Left ventricle myocardium inferior (tissue), 1 donor: Measurements from ENCODE around the gene MACROD2. TPM values are rescaled to one million over a fixed set of nuclear protein-coding genes. Genes with fewer than 3 reads are reported as not detected.
"Not testable (repeated sequence)": the region's sequence is repeated elsewhere in the genome, so short reads cannot be mapped to it uniquely, and the experiment has no call there.

Experiments used
- DNase-seq: peaks from one replicate; pipeline ENCODE4 v3.0.0-alpha.2; 2020
- H3K27ac ChIP-seq: fragments of 200-600 bp; replicated peaks from 2 replicates; pipeline ENCODE4 v1.8.0; 2021
- H3K27me3 ChIP-seq: fragments of 200-600 bp; 2 replicates; pipeline ENCODE4 v1.8.0; 2021; ENCODE audit warnings: low read depth
- H3K36me3 ChIP-seq: fragments of 200-600 bp; 2 replicates; pipeline ENCODE4 v1.8.0; 2021
- H3K4me1 ChIP-seq: fragments of 200-600 bp; 2 replicates; pipeline ENCODE4 v1.8.0; 2021
- H3K4me3 ChIP-seq: fragments of 200-600 bp; 2 replicates; pipeline ENCODE4 v1.8.0; 2021; ENCODE audit warnings: mild to moderate bottlenecking, moderate library complexity
- H3K9me3 ChIP-seq: fragments of 200-600 bp; replicated peaks from 2 replicates; pipeline ENCODE4 v1.8.0; 2021
- intact Hi-C: fragments of 100-400 bp; cut with micrococcal nuclease; formaldehyde crosslinking; loops from one replicate; pipeline ENCODE4 v1.11.0; 2022
- total RNA-seq: library from RNA; stranded (reverse); fragmentation: NEBNext Ultra II Directional; extraction: Animal tissue kit (Norgen Biotek cat#: 25700); gene quantifications from one replicate; pipeline ENCODE4 v1.2.1, GENCODE V29; 2021
- TF ChIP-seq, protein P1 (sequence below): fragments of 200-600 bp; IDR thresholded peaks from 2 replicates; pipeline ENCODE4 v1.8.0; 2021; ENCODE audit warnings: antibody characterized with exemption, mild to moderate bottlenecking, borderline replicate concordance
- donor health status: DM: no; HTN: yes; CAD: no; lungs with severe emphysema.

The MACROD2 gene
- total RNA-seq, 1 donor from 2014 or later = 3.6 TPM

DNA sequence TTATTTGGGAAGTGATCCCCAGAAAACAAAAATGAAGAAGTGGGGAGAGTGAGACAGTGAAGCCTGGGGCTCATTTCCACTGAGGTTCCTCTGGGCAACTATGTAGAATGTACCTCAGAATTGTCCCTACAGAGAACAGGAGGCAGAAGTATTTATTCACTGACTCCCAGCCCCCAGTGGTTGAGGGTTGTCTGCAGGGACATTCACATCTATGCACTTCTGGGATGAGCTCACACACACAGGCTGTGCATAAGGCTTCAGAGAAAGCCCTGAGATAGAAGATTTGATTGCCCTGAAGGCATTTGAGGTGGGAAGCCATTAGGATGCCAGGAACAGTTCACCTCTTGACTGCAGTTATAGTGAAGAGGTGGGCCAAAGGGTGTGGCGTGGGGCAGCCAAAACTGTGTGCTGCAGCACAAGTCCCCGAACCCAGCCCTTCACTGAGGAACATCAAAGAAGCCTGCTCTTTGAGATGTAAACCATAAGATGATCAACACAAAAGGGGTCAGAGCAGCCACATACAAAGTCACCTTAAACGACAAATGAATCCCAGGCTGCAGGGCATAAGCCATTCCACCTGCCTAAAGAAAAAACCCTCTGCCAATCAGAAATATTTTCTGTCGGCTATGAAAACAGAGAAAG is 1195.9 kb downstream of the MACROD2 start:
- Histone ChIP-seq H3K4me3 (no peak overlapping the region), H3K36me3 (no peaks in the 10 kb centered on the region), H3K27ac (no peak overlapping the region), H3K4me1 (no peaks in the 10 kb centered on the region), H3K9me3 (no peaks in the 10 kb centered on the region), H3K27me3 (no peaks in the 10 kb centered on the region)
- TF ChIP-seq, protein P1, sequence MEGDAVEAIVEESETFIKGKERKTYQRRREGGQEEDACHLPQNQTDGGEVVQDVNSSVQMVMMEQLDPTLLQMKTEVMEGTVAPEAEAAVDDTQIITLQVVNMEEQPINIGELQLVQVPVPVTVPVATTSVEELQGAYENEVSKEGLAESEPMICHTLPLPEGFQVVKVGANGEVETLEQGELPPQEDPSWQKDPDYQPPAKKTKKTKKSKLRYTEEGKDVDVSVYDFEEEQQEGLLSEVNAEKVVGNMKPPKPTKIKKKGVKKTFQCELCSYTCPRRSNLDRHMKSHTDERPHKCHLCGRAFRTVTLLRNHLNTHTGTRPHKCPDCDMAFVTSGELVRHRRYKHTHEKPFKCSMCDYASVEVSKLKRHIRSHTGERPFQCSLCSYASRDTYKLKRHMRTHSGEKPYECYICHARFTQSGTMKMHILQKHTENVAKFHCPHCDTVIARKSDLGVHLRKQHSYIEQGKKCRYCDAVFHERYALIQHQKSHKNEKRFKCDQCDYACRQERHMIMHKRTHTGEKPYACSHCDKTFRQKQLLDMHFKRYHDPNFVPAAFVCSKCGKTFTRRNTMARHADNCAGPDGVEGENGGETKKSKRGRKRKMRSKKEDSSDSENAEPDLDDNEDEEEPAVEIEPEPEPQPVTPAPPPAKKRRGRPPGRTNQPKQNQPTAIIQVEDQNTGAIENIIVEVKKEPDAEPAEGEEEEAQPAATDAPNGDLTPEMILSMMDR = no peak
- no peak for DNase-seq
- intact Hi-C loops = no loop called here

DNA sequence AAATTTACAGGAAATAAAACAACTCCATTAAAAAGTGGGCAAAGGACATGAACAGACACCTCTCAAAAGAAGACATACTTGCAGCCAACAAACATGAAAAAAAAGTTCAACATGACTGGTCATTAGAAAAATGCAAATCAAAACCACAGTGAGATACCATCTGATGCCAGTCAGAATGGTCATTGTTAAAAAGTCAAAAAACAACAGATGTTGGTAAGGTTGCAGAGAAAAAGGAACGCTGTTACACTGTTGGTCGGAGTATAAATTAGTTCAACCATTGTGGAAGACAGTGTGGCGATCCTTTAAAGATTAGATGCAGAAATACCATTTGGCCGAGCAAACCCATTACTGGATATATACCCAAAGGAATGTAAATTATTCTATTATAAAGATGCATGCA is 1200.1 kb downstream of the MACROD2 start:
- no peak overlapping the region for H3K27ac ChIP-seq
- no peaks in the 10 kb centered on the region for H3K9me3 ChIP-seq
- intact Hi-C loops = no loop called here
- H3K4me1 ChIP-seq = no peaks in the 10 kb centered on the region
- no peaks in the 10 kb centered on the region for H3K27me3 ChIP-seq
- no peak for DNase-seq
- H3K36me3 ChIP-seq = no peaks in the 10 kb centered on the region
- TF ChIP-seq, protein P1 = no peak
- H3K4me3 ChIP-seq = no peak overlapping the region

DNA sequence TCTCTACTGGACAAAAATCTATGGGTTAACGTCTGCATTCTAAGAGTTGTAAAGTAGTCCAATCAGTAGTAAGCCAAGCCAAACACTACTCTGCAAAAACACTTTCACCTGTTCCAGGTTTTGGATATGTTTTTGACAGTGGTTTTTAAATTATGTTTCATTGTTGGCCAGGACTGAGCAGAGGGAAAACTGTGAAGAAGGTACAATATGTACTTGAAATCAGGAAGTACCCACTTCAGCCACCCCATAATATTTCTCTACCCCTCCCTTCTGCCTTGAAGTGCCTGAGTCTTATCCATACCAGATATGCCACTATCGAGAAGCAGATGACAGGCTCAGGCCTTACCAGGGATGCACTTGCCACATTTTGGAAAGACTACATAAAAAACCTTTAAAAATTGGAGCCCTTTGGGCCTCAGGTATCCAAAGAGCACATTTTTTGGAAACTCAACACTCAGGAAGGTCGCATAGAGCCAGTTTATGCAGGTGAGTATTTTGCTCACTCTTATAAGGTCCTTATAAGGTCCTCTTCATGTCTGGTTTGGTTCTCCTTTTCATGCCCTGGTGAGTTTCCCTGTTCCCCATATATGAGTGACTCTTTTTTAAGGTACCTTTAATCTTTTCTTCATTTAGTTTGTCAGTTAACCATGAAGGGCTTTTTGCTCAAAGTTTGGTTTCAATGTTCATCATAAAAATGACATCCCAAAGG is 1201.4 kb downstream of the MACROD2 start:
- Histone ChIP-seq H3K27me3 (no peaks in the 10 kb centered on the region), H3K27ac (no peak overlapping the region), H3K9me3 (no peaks in the 10 kb centered on the region), H3K36me3 (no peaks in the 10 kb centered on the region), H3K4me3 (no peak overlapping the region), H3K4me1 (no peaks in the 10 kb centered on the region)
- DNase-seq = no peak
- TF ChIP-seq, protein P1 = no peak
- intact Hi-C loops = no loop called here

DNA sequence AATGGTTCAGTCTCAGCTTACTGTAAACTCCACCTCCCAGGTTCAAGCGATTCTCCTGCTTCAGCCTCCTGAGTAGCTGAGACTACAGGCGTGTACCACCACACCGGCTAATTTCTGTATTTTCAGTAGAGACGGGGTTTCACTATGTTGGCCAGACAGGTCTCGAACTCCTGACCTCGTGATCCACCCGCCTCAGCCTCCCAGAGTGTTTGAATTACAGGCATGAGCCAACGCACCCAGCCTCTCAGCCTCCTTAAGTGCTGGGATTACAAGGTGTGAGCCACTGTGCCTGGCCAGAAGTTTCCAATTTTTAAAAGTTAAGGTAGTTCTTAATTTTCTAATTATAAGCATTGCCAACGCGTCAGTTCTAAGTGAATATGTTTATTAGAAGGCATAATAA is 1202.7 kb downstream of the MACROD2 start:
- intact Hi-C loops, H3K27me3 ChIP-seq, H3K36me3 ChIP-seq, DNase-seq, H3K4me1 ChIP-seq, H3K27ac ChIP-seq, H3K9me3 ChIP-seq, H3K4me3 ChIP-seq: not testable (repeated sequence)

DNA sequence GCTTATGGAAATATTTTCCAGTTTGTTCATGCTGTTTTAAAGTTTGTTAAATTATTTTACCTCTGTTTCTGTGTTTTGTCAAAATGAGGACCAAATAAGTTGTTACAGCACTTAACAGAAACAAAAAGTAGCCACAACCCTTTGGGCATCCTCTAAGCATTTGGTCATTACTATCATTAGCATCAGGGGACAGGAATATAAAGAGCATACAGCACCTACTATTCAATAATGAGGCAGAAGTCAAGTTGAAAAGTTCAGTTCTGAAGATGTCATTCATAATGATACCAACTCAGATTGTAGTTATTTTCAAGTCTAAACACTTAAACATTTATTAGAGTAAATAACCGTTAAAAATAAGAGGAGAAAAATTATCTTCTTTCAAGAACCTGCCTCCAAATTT is 1204.4 kb downstream of the MACROD2 start:
- no peak for DNase-seq
- H3K36me3 ChIP-seq = no peaks in the 10 kb centered on the region
- H3K27ac ChIP-seq = no peak overlapping the region
- no peaks in the 10 kb centered on the region for H3K4me1 ChIP-seq
- H3K4me3 ChIP-seq = no peak overlapping the region
- H3K27me3 ChIP-seq = no peaks in the 10 kb centered on the region
- TF ChIP-seq, protein P1 = no peak
- H3K9me3 ChIP-seq = peaks cover 10% of the 10 kb centered on the region
- intact Hi-C loops = no loop called here

DNA sequence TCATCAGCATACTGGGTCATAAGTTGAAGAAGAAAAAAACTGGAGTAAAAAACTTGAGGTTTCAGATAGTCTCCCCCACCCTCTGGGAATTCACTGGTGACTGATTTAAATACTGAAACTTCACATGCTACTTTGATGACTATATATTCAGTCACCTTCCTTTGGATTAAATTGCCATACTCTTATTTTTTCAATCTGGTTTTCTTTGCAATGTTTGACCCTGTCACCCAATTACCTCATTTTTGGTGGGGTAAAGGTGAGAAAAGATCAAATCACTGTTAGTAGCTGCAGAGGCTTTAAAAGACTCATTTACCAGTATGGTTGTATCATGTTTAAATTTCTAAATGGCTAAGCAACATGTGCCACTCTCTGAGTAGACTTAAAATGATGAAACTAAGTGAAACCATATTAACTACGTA is 1204.8 kb downstream of the MACROD2 start:
- no peak overlapping the region for H3K27ac ChIP-seq
- intact Hi-C loops = no loop called here
- DNase-seq = no peak
- H3K4me1 ChIP-seq = no peaks in the 10 kb centered on the region
- TF ChIP-seq, protein P1 = no peak
- H3K4me3 ChIP-seq = no peak overlapping the region
- no peaks in the 10 kb centered on the region for H3K27me3 ChIP-seq
- H3K36me3 ChIP-seq = no peaks in the 10 kb centered on the region
- peaks cover 10% of the 10 kb centered on the region for H3K9me3 ChIP-seq
